ENCODE results near the gene SYT1.
"Not testable (repeated sequence)": the region's sequence is repeated elsewhere in the genome, so short reads cannot be mapped to it uniquely, and the experiment has no call there.

Gene SYT1

GRCh38 chr12:79156846-79157463 lies 292.4 kb downstream of the SYT1 start:
- DNase-seq: no peak

- DNase-seq: no peak
Measured at GRCh38 chr12:79161249-79161934, 296.8 kb downstream of the SYT1 start.

- DNase-seq: no peak
Measured at GRCh38 chr12:79162147-79162772, 297.7 kb downstream of the SYT1 start.

- no peak for DNase-seq
Measured at GRCh38 chr12:79162948-79163347, 298.4 kb downstream of the SYT1 start.

- DNase-seq: no peak
Measured at GRCh38 chr12:79164890-79165289, 300.3 kb downstream of the SYT1 start.

GRCh38 chr12:79168687-79169086 lies 304.1 kb downstream of the SYT1 start:
- DNase-seq: no peak

- peak in 1 of 5 experiments; percentile 6 for DNase-seq
Measured at GRCh38 chr12:79174626-79175025, 310.1 kb downstream of the SYT1 start.

GRCh38 chr12:79183003-79183402 lies 318.4 kb downstream of the SYT1 start:
- DNase-seq: no peak

- no peak for DNase-seq
Measured at GRCh38 chr12:79183926-79184325, 319.4 kb downstream of the SYT1 start.

- no peak for DNase-seq
Measured at GRCh38 chr12:79186506-79186905, 321.9 kb downstream of the SYT1 start.

- no peak for DNase-seq
Measured at GRCh38 chr12:79187032-79187431, 322.5 kb downstream of the SYT1 start.

- DNase-seq: no peak
Measured at GRCh38 chr12:79191391-79191790, 326.8 kb downstream of the SYT1 start.

GRCh38 chr12:79194595-79194994 lies 330.0 kb downstream of the SYT1 start:
- DNase-seq: no peak

- no peak for DNase-seq
Measured at GRCh38 chr12:79199166-79199565, 334.6 kb downstream of the SYT1 start.

- DNase-seq: no peak
Measured at GRCh38 chr12:79200176-79200575, 335.6 kb downstream of the SYT1 start.

- DNase-seq: no peak
Measured at GRCh38 chr12:79203058-79203647, 338.6 kb downstream of the SYT1 start.

- no peak for DNase-seq
Measured at GRCh38 chr12:79206871-79207270, 342.3 kb downstream of the SYT1 start.

GRCh38 chr12:79210403-79210802 lies 345.8 kb downstream of the SYT1 start:
- DNase-seq: not testable (repeated sequence)

GRCh38 chr12:79217306-79217705 lies 352.7 kb downstream of the SYT1 start:
- no peak for DNase-seq

GRCh38 chr12:79223210-79223609 lies 358.6 kb downstream of the SYT1 start:
- DNase-seq: no peak

GRCh38 chr12:79223761-79224160 lies 359.2 kb downstream of the SYT1 start:
- DNase-seq: no peak

- DNase-seq: no peak
Measured at GRCh38 chr12:79227091-79227490, 362.5 kb downstream of the SYT1 start.

GRCh38 chr12:79227646-79228045 lies 363.1 kb downstream of the SYT1 start:
- no peak for DNase-seq

- no peak for DNase-seq
Measured at GRCh38 chr12:79233341-79233781, 368.8 kb downstream of the SYT1 start.

Measured in T-helper 2 cell (primary cell).